ENCODE measurements around the gene GNAQ. TPM values are rescaled to one million over a fixed set of nuclear protein-coding genes. Genes with fewer than 3 reads are reported as not detected.

GNAQ gene
- total and polyA plus RNA-seq, 2 of the 4 experiments (the other 2 are of a cell fraction) = 23.1 to 50.7 TPM

- no CpG with 5 or more reads among the region's 4 CpGs for whole genome bisulfite sequencing, 2 experiments (ENCODE audit: extremely low coverage in 2 of 2, insufficient read length in 1 of 2)
- dilution Hi-C loops (cut with HindIII; ENCODE audit: low sequenced_read_pairs, unreplicated experiment) = no loop called here
- H3K9me3 ChIP-seq (ENCODE audit: control insufficient read depth, insufficient read depth, low read length) = no peaks in the 10 kb centered on the region
- no peak overlapping the region for H3K4ac ChIP-seq (ENCODE audit: low read depth, low read length)
- TF ChIP-seq BHLHE40 (IDR thresholded peaks at IDR 0.05; ENCODE audit: low read depth, low read length) = no peak
- no peak overlapping the region for H3K27ac ChIP-seq (ENCODE audit: insufficient read depth, low read length)
- peaks cover 2% of the 10 kb centered on the region for H3K4me1 ChIP-seq (ENCODE audit: control insufficient read depth, insufficient read depth, low read length)
- no peak overlapping the region for H2BK15ac ChIP-seq (ENCODE audit: low read depth, low read length)
- ATAC-seq (ENCODE audit: low read depth) = no peak
- H3K23ac ChIP-seq (ENCODE audit: low read depth, low read length) = no peak overlapping the region
- peaks cover 5% of the 10 kb centered on the region; the same call in 1 of the 2 replicates for H4K20me1 ChIP-seq (ENCODE audit: insufficient read depth, low read length)
- no peaks in the 10 kb centered on the region for H3K36me3 ChIP-seq (ENCODE audit: control insufficient read depth, insufficient read depth, low read length)
- no peak overlapping the region for H3K4me3 ChIP-seq (ENCODE audit: insufficient read depth, low read depth, low read length)
- BruUV-seq (replicated peaks) = no TSS peak
- no peak overlapping the region for H4K8ac ChIP-seq (ENCODE audit: low read depth in 2 of 2, low read length in 2 of 2)
- in situ Hi-C loops (cut with MboI; ENCODE audit: low sequenced_read_pairs) = no loop called here
- no peak overlapping the region for H4K5ac ChIP-seq (ENCODE audit: low read depth, low read length)
- no peak overlapping the region for H2BK5ac ChIP-seq (ENCODE audit: low read depth, low read length, poor library complexity, severe bottlenecking)
- H4K91ac ChIP-seq (ENCODE audit: insufficient read depth, low read depth, low read length) = no peak overlapping the region
- H2BK20ac ChIP-seq (ENCODE audit: low read depth, low read length) = no peak overlapping the region
- no peak overlapping the region for H2BK120ac ChIP-seq (ENCODE audit: low read depth, low read length)
- no peak overlapping the region for H3K9ac ChIP-seq (ENCODE audit: low read depth, low read length)
- ChIA-PET POLR2A (ENCODE audit: unreplicated experiment) (no interaction called here), CTCF (no interaction called here)
- no peak overlapping the region for H3K14ac ChIP-seq (replicated peaks; ENCODE audit: low read depth, low read length)
- H3K79me1 ChIP-seq (ENCODE audit: low read depth in 1 of 2, low read length in 2 of 2) = peaks cover 1 to 14% of the 10 kb centered on the region in 2 experiments; a peak in 3 of 4 replicates
- H3K56ac ChIP-seq (ENCODE audit: extremely low read depth, insufficient read depth, low read length) = no peak overlapping the region
- H2AK9ac ChIP-seq (replicated peaks; ENCODE audit: low read depth, low read length, poor library complexity) = no peak overlapping the region
- no peak overlapping the region for H2AK5ac ChIP-seq (ENCODE audit: low read depth, low read length)
- H3K27me3 ChIP-seq (ENCODE audit: control insufficient read depth, insufficient read depth, low read length) = no peaks in the 10 kb centered on the region
- DNase-seq = no peak
- no peak overlapping the region for H3K18ac ChIP-seq (ENCODE audit: low read depth, low read length)
- H3K9me1 ChIP-seq (ENCODE audit: insufficient read depth, low read length) = peaks cover 2% of the 10 kb centered on the region; the same call in 1 of the 2 replicates
- no peak overlapping the region for H3K4me2 ChIP-seq (ENCODE audit: low read depth, low read length)
- H2AFZ ChIP-seq (replicated peaks; ENCODE audit: low read length, poor library complexity) = no peak overlapping the region
- intact Hi-C loops (cut with micrococcal nuclease) = no loop called here
Observed at GRCh38 chr9:77834898-77835488, 196.6 kb downstream of the GNAQ start.

All from IMR-90 (cell line).